Mammary epithelial cell (primary cell): ENCODE data around the gene FCRL5.

Experiments used
- EZH2 ChIP-seq: IDR thresholded peaks from 2 replicates; pipeline ENCODE4 v1.6.1; 2012; ENCODE audit warnings: low read length, inconsistent platforms, borderline replicate concordance
- TF ChIP-seq, protein P1 (sequence below), 2 donors: IDR thresholded peaks in 1 of 2; conservative IDR thresholded peaks in 1 of 2; 2 replicates each; pipeline ENCODE4 v1.5.1; 2011 to 2012; ENCODE audit warnings: inconsistent platforms in 2 of 2, low read length in 2 of 2, mild to moderate bottlenecking in 2 of 2, control low read depth in 1 of 2, low read depth in 1 of 2; ENCODE audit not compliant: insufficient read depth in 1 of 2; ENCODE audit errors: extremely low read depth in 1 of 2

GRCh38 chr1:157517016-157517415, 35.3 kb downstream of the FCRL5 start:
- TF ChIP-seq, protein P1, sequence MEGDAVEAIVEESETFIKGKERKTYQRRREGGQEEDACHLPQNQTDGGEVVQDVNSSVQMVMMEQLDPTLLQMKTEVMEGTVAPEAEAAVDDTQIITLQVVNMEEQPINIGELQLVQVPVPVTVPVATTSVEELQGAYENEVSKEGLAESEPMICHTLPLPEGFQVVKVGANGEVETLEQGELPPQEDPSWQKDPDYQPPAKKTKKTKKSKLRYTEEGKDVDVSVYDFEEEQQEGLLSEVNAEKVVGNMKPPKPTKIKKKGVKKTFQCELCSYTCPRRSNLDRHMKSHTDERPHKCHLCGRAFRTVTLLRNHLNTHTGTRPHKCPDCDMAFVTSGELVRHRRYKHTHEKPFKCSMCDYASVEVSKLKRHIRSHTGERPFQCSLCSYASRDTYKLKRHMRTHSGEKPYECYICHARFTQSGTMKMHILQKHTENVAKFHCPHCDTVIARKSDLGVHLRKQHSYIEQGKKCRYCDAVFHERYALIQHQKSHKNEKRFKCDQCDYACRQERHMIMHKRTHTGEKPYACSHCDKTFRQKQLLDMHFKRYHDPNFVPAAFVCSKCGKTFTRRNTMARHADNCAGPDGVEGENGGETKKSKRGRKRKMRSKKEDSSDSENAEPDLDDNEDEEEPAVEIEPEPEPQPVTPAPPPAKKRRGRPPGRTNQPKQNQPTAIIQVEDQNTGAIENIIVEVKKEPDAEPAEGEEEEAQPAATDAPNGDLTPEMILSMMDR (conservative IDR thresholded peaks at IDR 0.05 in 1 of 2, IDR thresholded peaks at IDR 0.05 in 1 of 2; ENCODE audit: extremely low read depth in 1 of 2, insufficient read depth in 1 of 2, low read depth in 1 of 2, low read length in 2 of 2), result no peak
- TF ChIP-seq EZH2, result no peak
